Spleen (tissue), 7 donors: Measurements from ENCODE around the gene RNF115.

ENCODE experiments used
- POLR2A ChIP-seq, 3 donors: fragments of 450-650 bp; IDR thresholded peaks; one replicate each; pipeline ENCODE4 v1.5.1; 2017; ENCODE audit warnings: antibody characterized with exemption in 3 of 3, mild to moderate bottlenecking in 1 of 3
- TF ChIP-seq, protein P1 (sequence below), 11 experiments: fragments of 200-600 bp in 7 of 11; fragments of 450-650 bp in 4 of 11; sonication (generic) in 4 of 11; IDR thresholded peaks in 8 of 11; conservative IDR thresholded peaks in 3 of 11; 1 replicate in 7 of 11; 2 replicates in 4 of 11; pipeline versions ENCODE4 v1.4.0 to v1.8.0; 2016 to 2021; ENCODE audit warnings: antibody characterized with exemption in 11 of 11, inconsistent platforms in 4 of 11, mild to moderate bottlenecking in 1 of 11
- donor health status: DM: no; HTN: no; CAD: no; lungs with moderate emphysema.
- donor health status: DM: no; HTN: no; CAD: no.
- donor health status: DM: no; HTN: no; CAD: no.

DNA sequence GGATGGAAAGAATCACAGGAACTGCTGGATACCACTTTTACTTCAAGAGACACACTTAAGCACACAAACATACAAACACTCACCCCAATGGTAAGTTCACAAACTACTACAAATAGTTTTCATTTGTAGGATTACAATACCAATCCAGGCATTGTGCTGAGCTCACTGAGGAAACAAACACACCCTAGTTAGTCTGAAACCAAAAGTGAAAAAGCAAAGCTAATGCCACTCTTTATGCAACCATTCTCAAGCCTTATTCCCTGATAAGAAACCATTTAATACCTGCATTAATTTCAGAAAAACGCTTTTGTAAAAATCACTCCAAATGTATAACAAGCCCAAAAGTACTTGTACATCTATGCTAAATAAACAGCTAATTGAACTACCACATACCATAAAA, 38.3 kb downstream of the RNF115 start:
- TF ChIP-seq, protein P1, sequence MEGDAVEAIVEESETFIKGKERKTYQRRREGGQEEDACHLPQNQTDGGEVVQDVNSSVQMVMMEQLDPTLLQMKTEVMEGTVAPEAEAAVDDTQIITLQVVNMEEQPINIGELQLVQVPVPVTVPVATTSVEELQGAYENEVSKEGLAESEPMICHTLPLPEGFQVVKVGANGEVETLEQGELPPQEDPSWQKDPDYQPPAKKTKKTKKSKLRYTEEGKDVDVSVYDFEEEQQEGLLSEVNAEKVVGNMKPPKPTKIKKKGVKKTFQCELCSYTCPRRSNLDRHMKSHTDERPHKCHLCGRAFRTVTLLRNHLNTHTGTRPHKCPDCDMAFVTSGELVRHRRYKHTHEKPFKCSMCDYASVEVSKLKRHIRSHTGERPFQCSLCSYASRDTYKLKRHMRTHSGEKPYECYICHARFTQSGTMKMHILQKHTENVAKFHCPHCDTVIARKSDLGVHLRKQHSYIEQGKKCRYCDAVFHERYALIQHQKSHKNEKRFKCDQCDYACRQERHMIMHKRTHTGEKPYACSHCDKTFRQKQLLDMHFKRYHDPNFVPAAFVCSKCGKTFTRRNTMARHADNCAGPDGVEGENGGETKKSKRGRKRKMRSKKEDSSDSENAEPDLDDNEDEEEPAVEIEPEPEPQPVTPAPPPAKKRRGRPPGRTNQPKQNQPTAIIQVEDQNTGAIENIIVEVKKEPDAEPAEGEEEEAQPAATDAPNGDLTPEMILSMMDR (IDR thresholded peaks at IDR 0.05 in 8 of 11, conservative IDR thresholded peaks at IDR 0.05 in 3 of 11) = no peak
- TF ChIP-seq POLR2A (IDR thresholded peaks at IDR 0.05) = no peak
